Kidney epithelial cell (primary cell): ENCODE data around the gene LTBR. TPM values are rescaled to one million over a fixed set of nuclear protein-coding genes. Genes with fewer than 3 reads are reported as not detected.
"Not testable (repeated sequence)": the region's sequence is repeated elsewhere in the genome, so short reads cannot be mapped to it uniquely, and the experiment has no call there.

Experiments
- DNase-seq: peaks from one replicate; pipeline ENCODE4 v3.0.0-alpha.2; 2010; ENCODE audit warnings: low read depth
- H3K27me3 ChIP-seq: 2 replicates; pipeline ENCODE4 v1.6.0; 2011; ENCODE audit warnings: low read length; ENCODE audit not compliant: control insufficient read depth, insufficient read depth
- H3K36me3 ChIP-seq: 2 replicates; pipeline ENCODE4 v1.5.1; 2011; ENCODE audit warnings: low read length; ENCODE audit not compliant: control insufficient read depth, insufficient read depth
- H3K4me3 ChIP-seq: 2 replicates; pipeline ENCODE4 v1.5.1; 2011; ENCODE audit warnings: low read depth, mild to moderate bottlenecking, control low read depth, low read length
- CTCF ChIP-seq: IDR thresholded peaks from 2 replicates; pipeline ENCODE4 v1.5.1; 2011; ENCODE audit warnings: mild to moderate bottlenecking, moderate library complexity, low read length, control low read depth, inconsistent platforms; ENCODE audit not compliant: insufficient read depth, poor library complexity, severe bottlenecking
- total RNA-seq: library from RNA; depleted of rRNA; stranded (reverse); fragments of >200 nt; gene quantifications from 2 replicates; pipeline ENCODE4 v1.2.3, GENCODE V29; 2015

Gene LTBR
- total RNA-seq, 1 donor from 2014 or later = 134 TPM

GRCh38 chr12:6424008-6424347 is 40.0 kb downstream of the LTBR start:
- Histone ChIP-seq H3K4me3 (no peak overlapping the region), H3K36me3 (no peaks in the 10 kb centered on the region), H3K27me3 (no peaks in the 10 kb centered on the region)
- no peak for TF ChIP-seq CTCF
- DNase-seq = no peak

- TF ChIP-seq CTCF = no peak
- Histone ChIP-seq H3K27me3 (no peaks in the 10 kb centered on the region), H3K4me3 (no peak overlapping the region), H3K36me3 (no peaks in the 10 kb centered on the region)
- no peak for DNase-seq
These were observed 40.9 kb downstream of the LTBR start for GRCh38 chr12:6424866-6425265.

- Histone ChIP-seq H3K27me3 (no peaks in the 10 kb centered on the region), H3K4me3 (no peak overlapping the region), H3K36me3 (no peaks in the 10 kb centered on the region)
- no peak for DNase-seq
- no peak for TF ChIP-seq CTCF
These were observed 41.9 kb downstream of the LTBR start for GRCh38 chr12:6425590-6426531.

GRCh38 chr12:6426882-6427671 is 43.1 kb downstream of the LTBR start:
- Histone ChIP-seq H3K27me3 (no peaks in the 10 kb centered on the region), H3K36me3 (no peaks in the 10 kb centered on the region), H3K4me3 (no peak overlapping the region)
- peak; percentile 61 for DNase-seq
- TF ChIP-seq CTCF = no peak

GRCh38 chr12:6427796-6428195 is 43.8 kb downstream of the LTBR start:
- not testable (repeated sequence) for H3K36me3 ChIP-seq, H3K4me3 ChIP-seq, H3K27me3 ChIP-seq, DNase-seq

- Histone ChIP-seq H3K4me3 (no peak overlapping the region), H3K27me3 (no peaks in the 10 kb centered on the region), H3K36me3 (no peaks in the 10 kb centered on the region)
- TF ChIP-seq CTCF = no peak
- DNase-seq = no peak
These were observed 44.4 kb downstream of the LTBR start for GRCh38 chr12:6428326-6428725.
